HepG2 (cell line): ENCODE results near the gene ATP6V0E2. TPM values are rescaled to one million over a fixed set of nuclear protein-coding genes. Genes with fewer than 3 reads are reported as not detected.

Experiments used
- IKZF5 ChIP-seq: IDR thresholded peaks from 2 replicates; pipeline ENCODE4 v1.6.1; 2018; ENCODE audit warnings: missing genetic modification reagents, mild to moderate bottlenecking, missing compliant biosample characterization
- SYNCRIP ChIP-seq: fragments of 200-400 bp; formaldehyde crosslinking; IDR thresholded peaks from 2 replicates; pipeline ENCODE4 v1.6.1; 2018; ENCODE audit warnings: mild to moderate bottlenecking, low read depth, low read length; ENCODE audit not compliant: insufficient read depth
- THAP7 ChIP-seq: sonication (generic); formaldehyde crosslinking; IDR thresholded peaks from 2 replicates; pipeline ENCODE4 v1.8.1; 2023; ENCODE audit warnings: mild to moderate bottlenecking, missing genetic modification reagents
- ZBTB40 ChIP-seq, 2 experiments: fragments of 450-650 bp in 1 of 2; sonication (generic) in 1 of 2; formaldehyde crosslinking in 1 of 2; IDR thresholded peaks; 2 replicates each; pipeline versions ENCODE4 v1.6.1 to v1.8.0; 2016 to 2022; ENCODE audit warnings: antibody characterized with exemption in 1 of 2, mild to moderate bottlenecking in 1 of 2, missing genetic modification reagents in 1 of 2
- ZBTB49 ChIP-seq: sonication (generic); formaldehyde crosslinking; IDR thresholded peaks from 2 replicates; pipeline ENCODE4 v1.4.0; 2020; ENCODE audit warnings: missing genetic modification reagents, borderline replicate concordance
- ZNF256 ChIP-seq: sonication (generic); formaldehyde crosslinking; conservative IDR thresholded peaks from 2 replicates; pipeline ENCODE4 v1.4.0; 2020; ENCODE audit warnings: missing genetic modification reagents
- ZNF549 ChIP-seq: sonication (generic); formaldehyde crosslinking; IDR thresholded peaks from 2 replicates; pipeline ENCODE4 v1.5.0; 2020; ENCODE audit warnings: missing genetic modification reagents
- ZNF615 ChIP-seq: sonication (generic); formaldehyde crosslinking; IDR thresholded peaks from 2 replicates; pipeline ENCODE4 v1.5.0; 2020; ENCODE audit warnings: mild to moderate bottlenecking, missing genetic modification reagents, borderline replicate concordance
- ZNF670 ChIP-seq: sonication (generic); formaldehyde crosslinking; IDR thresholded peaks from 2 replicates; pipeline ENCODE4 v1.8.0; 2022; ENCODE audit warnings: mild to moderate bottlenecking, missing genetic modification reagents, borderline replicate concordance
- ZNF703 ChIP-seq: sonication (generic); formaldehyde crosslinking; IDR thresholded peaks from 2 replicates; pipeline ENCODE4 v1.5.1; 2020; ENCODE audit warnings: missing genetic modification reagents, mild to moderate bottlenecking, moderate library complexity, borderline replicate concordance
- polyA plus RNA-seq, 8 experiments: library from polyadenylated mRNA; depleted of rRNA in 3 of 8; stranded (reverse) in 7 of 8; unstranded in 1 of 8; fragments of >200 nt; fragmentation: Illumina TruSeq in 4 of 8; extraction: Trizol in 4 of 8; gene quantifications; 2 replicates each; pipeline versions ENCODE4 v1.2.1 to v1.2.3, GENCODE V29; 2011 to 2016; ENCODE audit warnings: low read depth in 4 of 8, missing spikeins in 1 of 8, mixed read lengths in 1 of 8; ENCODE audit not compliant: insufficient read depth in 1 of 8
- total RNA-seq, 5 experiments: library from RNA; depleted of rRNA; stranded (reverse); fragments of >200 nt; fragmentation: Illumina TruSeq; extraction: Trizol; gene quantifications; 2 replicates each; pipeline ENCODE4 v1.2.3, GENCODE V29; 2016; ENCODE audit warnings: low read depth in 1 of 5

The ATP6V0E2 gene
- total and polyA plus RNA-seq, 2 of the 13 experiments (the other 11 are each of a cell fraction or from before 2014, with no cell fraction given), result 36.8 to 203 TPM

- no peak for TF ChIP-seq ZNF256 (CRISPR knock-in tag)
- no peak for TF ChIP-seq ZNF615 (CRISPR knock-in tag)
- TF ChIP-seq ZBTB49 (CRISPR knock-in tag), result no peak
- TF ChIP-seq IKZF5 (CRISPR knock-in tag), result peak; percentile 85
- TF ChIP-seq ZNF670 (CRISPR knock-in tag), result no peak
- no peak for TF ChIP-seq ZBTB40 (IDR thresholded peaks at IDR 0.05)
- TF ChIP-seq ZBTB40 (CRISPR knock-in tag; IDR thresholded peaks at IDR 0.05), result no peak
- no peak for TF ChIP-seq SYNCRIP
- no peak for TF ChIP-seq ZNF549 (CRISPR knock-in tag)
- no peak for TF ChIP-seq ZNF703 (CRISPR knock-in tag)
- TF ChIP-seq THAP7 (CRISPR knock-in tag), result no peak
Observed at GRCh38 chr7:149838224-149838991, 35.4 kb upstream of the ATP6V0E2 start, which contains the start of gene ZNF862 (continued).
